Ovary (tissue), 9 donors: ENCODE results near the gene KRTAP5-5. TPM values are rescaled to one million over a fixed set of nuclear protein-coding genes. Genes with fewer than 3 reads are reported as not detected.
"Not testable (repeated sequence)": the region's sequence is repeated elsewhere in the genome, so short reads cannot be mapped to it uniquely, and the experiment has no call there.

Experiments
- DNase-seq, 5 donors: peaks; one replicate each; pipeline ENCODE4 v3.0.0-alpha.2; 2019 to 2020
- H3K27ac ChIP-seq, 2 donors: fragments of 200-600 bp; one replicate each; pipeline versions ENCODE4 v1.5.1 to v1.8.0; 2019 to 2022
- H3K27me3 ChIP-seq: fragments of 200-600 bp; one replicate; pipeline ENCODE4 v1.8.0; 2022
- H3K36me3 ChIP-seq: fragments of 200-600 bp; sonication (generic); one replicate; pipeline ENCODE4 v1.5.1; 2019
- H3K4me1 ChIP-seq: one replicate; pipeline ENCODE4 v1.8.1; 2013; ENCODE audit warnings: mild to moderate bottlenecking, moderate library complexity; ENCODE audit not compliant: insufficient read depth
- H3K4me3 ChIP-seq: fragments of 200-600 bp; sonication (generic); one replicate; pipeline ENCODE4 v1.5.1; 2017
- H3K9me3 ChIP-seq, 2 donors: fragments of 200-600 bp in 1 of 2; sonication (generic) in 1 of 2; one replicate each; pipeline versions ENCODE4 v1.5.1 to v1.8.1; 2013 to 2019; ENCODE audit warnings: mild to moderate bottlenecking in 1 of 2, moderate library complexity in 1 of 2
- CTCF ChIP-seq, 3 donors: fragments of 450-650 bp in 2 of 3; fragments of 200-600 bp in 1 of 3; IDR thresholded peaks; one replicate each; pipeline versions ENCODE4 v1.5.1 to v1.8.0; 2016 to 2022; ENCODE audit warnings: antibody characterized with exemption in 3 of 3, mild to moderate bottlenecking in 1 of 3
- EP300 ChIP-seq: sonication (generic); formaldehyde crosslinking; IDR thresholded peaks from one replicate; pipeline ENCODE4 v1.6.1; 2017; ENCODE audit warnings: antibody characterized with exemption
- POLR2A ChIP-seq: fragments of 450-650 bp; IDR thresholded peaks from one replicate; pipeline ENCODE4 v1.6.1; 2017; ENCODE audit warnings: antibody characterized with exemption, mild to moderate bottlenecking, moderate library complexity
- WGBS, 3 donors: extraction: QIAGEN DNeasy Blood & Tissue Kit in 1 of 3; methylation state at CpG; one replicate each; pipeline versions ENCODE4 v1.1.5 to v1.1.7; 2013 to 2017; 5-methylcytosine and 5-hydroxymethylcytosine counted together
- intact Hi-C, 4 donors: fragments of 100-400 bp; cut with DNase I; formaldehyde crosslinking; loops; one replicate each; pipeline versions ENCODE4 v1.11.0 to v1.15.1; 2022 to 2023
- polyA plus RNA-seq, 2 donors: library from polyadenylated mRNA; stranded (reverse); fragments of 200-250 nt in 1 of 2; fragments of 350-450 nt in 1 of 2; fragmentation: Illumina TruSeq in 1 of 2; extraction: RNeasy Lipid Tissue Mini Kit (QIAGEN cat#74804) in 1 of 2; gene quantifications; one replicate each; pipeline ENCODE4 v1.2.3, GENCODE V29; 2013 to 2014
- total RNA-seq, 7 donors: library from RNA; depleted of rRNA in 2 of 7; stranded (reverse); fragments of >200 nt in 2 of 7; fragmentation: NEBNext Ultra II Directional in 3 of 7; extraction: Animal tissue kit (Norgen Biotek cat#: 25700) in 3 of 7; gene quantifications; one replicate each; pipeline versions ENCODE4 v1.1.0 to v1.2.4, GENCODE V29; 2016 to 2023
- donor health status: DM: no; HTN: no; CAD: no; lungs with moderate emphysema.
- donor health status: DM: no; HTN: no; CAD: no.
- donor health status: Bipolar disorder and iron deficiency.
- donor health status: DM: yes; HTN: yes; CAD: no.
- donor health status: DM: no; HTN: no; CAD: no.
- donor health status: DM: yes; HTN: yes; CAD: no.

KRTAP5-5 gene
- total and polyA plus RNA-seq, 9 donors, result not detected

GRCh38 chr11:1604181-1604580 is 25.4 kb upstream of the KRTAP5-5 start:
- H3K27me3 ChIP-seq, result no peaks in the 10 kb centered on the region
- H3K4me1 ChIP-seq, result no peaks in the 10 kb centered on the region
- H3K36me3 ChIP-seq, result no peaks in the 10 kb centered on the region
- no peak for DNase-seq
- intact Hi-C loops, result no loop called here
- H3K9me3 ChIP-seq, result no peaks in the 10 kb centered on the region
- no peak overlapping the region for H3K27ac ChIP-seq
- no peak for TF ChIP-seq POLR2A
- TF ChIP-seq CTCF (IDR thresholded peaks at IDR 0.05), result no peak
- no peak for TF ChIP-seq EP300
- H3K4me3 ChIP-seq, result no peak overlapping the region
- 85 to 93% (median 88%) methylated on average over 7 to 11 of the region's 11 CpGs for WGBS, 3 donors

DNA sequence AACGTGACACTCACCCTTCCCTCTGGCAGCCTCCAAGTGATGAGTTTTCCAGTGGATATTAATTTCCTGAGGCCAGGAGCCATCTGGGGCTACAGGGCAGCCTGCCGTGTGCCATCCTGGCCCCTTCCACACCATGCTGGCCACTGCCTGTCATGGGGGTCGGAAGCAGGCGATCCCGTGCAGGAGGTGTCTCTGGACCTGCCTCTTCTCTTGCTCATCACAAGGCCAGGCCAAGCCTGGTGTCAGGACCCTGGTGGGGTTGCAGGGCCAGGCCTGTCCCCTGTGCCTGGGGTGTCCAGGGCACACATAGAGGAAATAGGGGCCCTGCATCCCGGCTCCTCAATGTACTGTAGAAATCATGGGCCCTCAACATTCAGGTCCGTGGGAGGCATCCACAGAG is 24.9 kb upstream of the KRTAP5-5 start:
- Histone ChIP-seq H3K4me1 (no peaks in the 10 kb centered on the region), H3K36me3 (no peaks in the 10 kb centered on the region), H3K9me3 (no peaks in the 10 kb centered on the region), H3K27ac (no peak overlapping the region), H3K27me3 (no peaks in the 10 kb centered on the region), H3K4me3 (no peak overlapping the region)
- intact Hi-C loops, result no loop called here
- WGBS, 3 donors, result 83 to 87% (median 87%) methylated on average over 7 of the region's 7 CpGs
- DNase-seq, result no peak
- TF ChIP-seq POLR2A (no peak), CTCF (IDR thresholded peaks at IDR 0.05) (no peak), EP300 (no peak)

- H3K27me3 ChIP-seq, H3K4me1 ChIP-seq, H3K27ac ChIP-seq, H3K4me3 ChIP-seq, H3K36me3 ChIP-seq, H3K9me3 ChIP-seq, intact Hi-C loops, DNase-seq: not testable (repeated sequence)
- WGBS, 3 donors, result 83 to 89% (median 84%) methylated on average over 13 of the region's 13 CpGs
Observed at GRCh38 chr11:1605923-1606322, 23.7 kb upstream of the KRTAP5-5 start.

DNA sequence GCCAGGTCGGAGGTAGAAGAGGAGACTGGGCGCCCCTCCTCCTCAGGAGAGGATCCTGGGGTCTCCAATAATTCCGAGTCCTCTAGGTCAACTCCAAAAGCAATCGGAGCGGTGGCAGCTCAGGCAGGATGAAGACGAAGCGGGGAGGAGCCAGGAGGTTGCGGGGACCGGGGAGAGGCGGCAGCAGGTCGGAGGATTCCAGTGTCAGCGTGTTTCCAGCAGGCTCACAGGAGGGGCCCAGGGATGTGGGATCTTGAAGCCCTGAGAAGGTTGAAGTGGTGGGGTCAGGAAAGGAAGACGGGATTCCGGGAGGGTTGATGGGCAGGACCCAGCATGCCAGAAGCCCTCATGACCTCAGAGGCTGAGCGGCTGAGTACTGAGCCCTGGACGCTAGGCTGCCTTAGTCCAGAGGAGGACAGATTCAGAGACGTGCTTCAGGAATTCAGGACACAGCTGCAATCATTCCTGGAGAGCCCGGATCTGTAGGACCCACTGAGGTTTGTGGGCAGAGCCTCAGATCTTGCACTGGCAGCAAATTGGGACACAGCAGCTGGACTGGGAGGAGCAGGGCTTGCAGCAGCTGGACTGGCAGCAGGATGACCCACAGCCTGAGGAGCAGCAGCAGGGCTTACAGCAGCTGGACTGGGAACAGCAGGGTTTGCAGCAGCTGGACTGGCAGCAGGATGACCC is 22.3 kb upstream of the KRTAP5-5 start:
- H3K4me3 ChIP-seq, H3K4me1 ChIP-seq, intact Hi-C loops, H3K9me3 ChIP-seq, H3K36me3 ChIP-seq, H3K27me3 ChIP-seq, H3K27ac ChIP-seq, DNase-seq: not testable (repeated sequence)
- 21 to 29% (median 28%) methylated on average over 18 of the region's 18 CpGs for WGBS, 3 donors

GRCh38 chr11:1607901-1608300 is 21.7 kb upstream of the KRTAP5-5 start:
- 0 to 11% (median 6%) methylated on average over 1 to 5 of the region's 5 CpGs for WGBS, 3 donors
- intact Hi-C loops, H3K4me3 ChIP-seq, H3K27ac ChIP-seq, H3K9me3 ChIP-seq, H3K36me3 ChIP-seq, H3K4me1 ChIP-seq, H3K27me3 ChIP-seq, DNase-seq: not testable (repeated sequence)

DNA sequence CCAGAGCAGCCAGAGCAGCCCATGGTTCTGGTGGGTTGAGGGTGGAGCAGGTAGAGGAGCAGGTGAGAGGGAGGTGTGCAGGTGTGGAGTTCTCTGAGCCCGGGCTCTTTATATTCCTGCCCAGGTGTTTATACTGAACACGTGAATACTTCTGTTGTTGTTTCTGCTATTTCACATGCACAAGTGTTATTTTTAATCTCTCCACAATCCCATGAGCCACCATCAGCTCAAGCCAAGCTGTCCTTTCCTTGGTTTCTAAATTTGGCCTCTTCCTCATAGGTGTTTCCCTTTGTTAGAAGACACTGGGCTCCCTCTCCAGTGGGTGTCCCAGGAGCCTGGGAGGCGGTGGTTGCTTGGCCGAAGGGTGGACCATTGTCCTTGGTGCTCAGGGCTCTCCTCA is 21.2 kb upstream of the KRTAP5-5 start, which contains the start of gene KRTAP5-3:
Gene KRTAP5-3 (minus strand): TSS at position 101 of the 400 bp plus-strand sequence. CDS start 78 bp downstream, at position 23.
- intact Hi-C loops, result no loop called here
- 56 to 67% (median 59%) methylated on average over 4 of the region's 4 CpGs for WGBS, 3 donors
- H3K27ac ChIP-seq, result no peak within 1 kb of the TSS
- DNase-seq, result no peak
- no peaks in the 10 kb centered on the region for H3K36me3 ChIP-seq
- TF ChIP-seq CTCF (IDR thresholded peaks at IDR 0.05) (no peak), POLR2A (no peak), EP300 (no peak)
- H3K27me3 ChIP-seq, result no peaks in the 10 kb centered on the region
- H3K4me3 ChIP-seq, result no peak within 1 kb of the TSS
- no peaks in the 10 kb centered on the region for H3K9me3 ChIP-seq
- no peaks in the 10 kb centered on the region for H3K4me1 ChIP-seq
